HCT116 (cell line): ENCODE results near the gene FAM83D. TPM values are rescaled to one million over a fixed set of nuclear protein-coding genes. Genes with fewer than 3 reads are reported as not detected.

Experiments used
- ATAC-seq: fragments of 200-7000 bp; cut with Tn5 transposase; 2 replicates; pipeline ENCODE4 v1.9.1; 2020; ENCODE audit warnings: mild to moderate bottlenecking, moderate library complexity
- BruUV-seq: library from RNA; stranded (reverse); fragments of 400-500 nt; replicated peaks from 2 replicates; lab custom pipeline; 2021; lab: Mats Ljungman, UMichigan
- CTCF ChIA-PET: fragments of 300-600 bp; sonication (Branson Sonifier 250); formaldehyde crosslinking; loops from one replicate; lab custom pipeline; 2021; ENCODE audit warnings: antibody characterized with exemption; lab: Charles Lee
- POLR2A ChIA-PET: fragments of 300-600, 350-600 bp; sonication (Branson Sonifier 250); formaldehyde crosslinking; loops from one replicate; lab custom pipeline; 2021; ENCODE audit warnings: antibody characterized with exemption; lab: Charles Lee
- RAD21 ChIA-PET, 2 experiments: fragments of 300-600 bp; sonication (Branson Sonifier 250); formaldehyde crosslinking; loops; one replicate each; lab custom pipeline; 2023; ENCODE audit warnings: low total read pairs in 2 of 2; ENCODE audit not compliant: uncharacterized antibody in 2 of 2, unreplicated experiment in 2 of 2, low non-redundant PET in 1 of 2; lab: Charles Lee
- DNase-seq: peaks from one replicate; pipeline ENCODE4 v3.0.0-alpha.2; 2010; ENCODE audit warnings: low read depth, low spot score
- H2AFZ ChIP-seq: fragments of 200-600 bp; shearing (Covaris generic), sonication (generic); 2 replicates; pipeline ENCODE4 v1.6.1; 2017; ENCODE audit warnings: low read depth, mixed run types, mixed read lengths, antibody characterized with exemption, low read length; ENCODE audit not compliant: poor library complexity, severe bottlenecking
- H3K27ac ChIP-seq: 2 replicates; pipeline ENCODE4 v1.5.1; 2012; ENCODE audit warnings: low read depth, low read length
- H3K27me3 ChIP-seq: fragments of 200-600 bp; sonication (generic); 2 replicates; pipeline ENCODE4 v1.6.1; 2016; ENCODE audit warnings: mixed run types, low read length, mixed read lengths; ENCODE audit not compliant: insufficient read depth
- H3K36me3 ChIP-seq, 2 experiments: fragments of 200-500 bp in 1 of 2; fragments of 200-600 bp in 1 of 2; sonication (Bioruptor generic) in 1 of 2; sonication (generic) in 1 of 2; 2 replicates each; pipeline versions ENCODE4 v1.5.1 to v1.6.1; 2014 to 2016; ENCODE audit warnings: low read length in 2 of 2, inconsistent platforms in 1 of 2, mixed read lengths in 1 of 2, mixed run types in 1 of 2; ENCODE audit not compliant: insufficient read depth in 2 of 2, control insufficient read depth in 1 of 2
- H3K4me1 ChIP-seq, 2 experiments: fragments of 200-600 bp in 1 of 2; sonication (generic) in 1 of 2; 2 replicates each; pipeline versions ENCODE4 v1.5.1 to v1.6.1; 2012 to 2017; ENCODE audit warnings: low read length in 2 of 2, inconsistent platforms in 1 of 2, mild to moderate bottlenecking in 1 of 2, mixed read lengths in 1 of 2, mixed run types in 1 of 2, moderate library complexity in 1 of 2; ENCODE audit not compliant: insufficient read depth in 2 of 2, control insufficient read depth in 1 of 2
- H3K4me2 ChIP-seq: fragments of 200-600 bp; sonication (generic); 2 replicates; pipeline ENCODE4 v1.6.1; 2017; ENCODE audit warnings: mixed run types, low read length, mixed read lengths
- H3K4me3 ChIP-seq, 2 experiments: fragments of 200-600 bp in 1 of 2; sonication (generic) in 1 of 2; replicated peaks in 1 of 2; 2 replicates each; pipeline ENCODE4 v1.5.1; 2011 to 2016; ENCODE audit warnings: low read length in 2 of 2, control low read depth in 1 of 2, low read depth in 1 of 2, mild to moderate bottlenecking in 1 of 2, mixed read lengths in 1 of 2, mixed run types in 1 of 2
- H3K79me2 ChIP-seq: fragments of 200-600 bp; sonication (generic); 2 replicates; pipeline ENCODE4 v1.6.1; 2017; ENCODE audit warnings: mild to moderate bottlenecking, mixed run types, low read length, moderate library complexity, mixed read lengths; ENCODE audit not compliant: insufficient read depth
- H3K9ac ChIP-seq: fragments of 200-600 bp; sonication (generic); 2 replicates; pipeline ENCODE4 v1.6.1; 2016; ENCODE audit warnings: low read length, mixed read lengths
- H3K9me2 ChIP-seq: fragments of 200-600 bp; sonication (generic), shearing (Covaris generic); 2 replicates; pipeline ENCODE4 v1.6.1; 2017; ENCODE audit warnings: mixed run types, mild to moderate bottlenecking, moderate library complexity; ENCODE audit not compliant: insufficient read depth
- H3K9me3 ChIP-seq, 2 experiments: fragments of 200-500 bp in 1 of 2; fragments of 200-600 bp in 1 of 2; sonication (Bioruptor generic) in 1 of 2; sonication (generic) in 1 of 2; 2 replicates each; pipeline ENCODE4 v1.6.1; 2014 to 2017; ENCODE audit warnings: low read length in 2 of 2, mixed read lengths in 2 of 2, inconsistent platforms in 1 of 2, low read depth in 1 of 2, mild to moderate bottlenecking in 1 of 2, mixed run types in 1 of 2, moderate library complexity in 1 of 2; ENCODE audit not compliant: control insufficient read depth in 1 of 2, insufficient read depth in 1 of 2
- H4K20me1 ChIP-seq: fragments of 200-600 bp; sonication (generic), shearing (Covaris generic); 2 replicates; pipeline ENCODE4 v1.6.1; 2017; ENCODE audit warnings: mixed run types, mild to moderate bottlenecking, moderate library complexity; ENCODE audit not compliant: insufficient read depth
- ATF3 ChIP-seq: IDR thresholded peaks from 2 replicates; pipeline ENCODE4 v1.6.1; 2012
- CBX3 ChIP-seq: IDR thresholded peaks from 2 replicates; pipeline ENCODE4 v1.6.1; 2012; ENCODE audit warnings: low read depth
- EGR1 ChIP-seq: IDR thresholded peaks from 2 replicates; pipeline ENCODE4 v1.6.1; 2012; ENCODE audit warnings: low read depth
- ELF1 ChIP-seq: IDR thresholded peaks from 2 replicates; pipeline ENCODE4 v1.6.1; 2012; ENCODE audit warnings: low read depth, borderline replicate concordance
- EZH2 ChIP-seq: fragments of 200-600 bp; sonication (generic); IDR thresholded peaks from 2 replicates; pipeline ENCODE4 v1.6.1; 2017; ENCODE audit warnings: antibody characterized with exemption, mixed run types
- EZH2phosphoT487 ChIP-seq: fragments of 200-600 bp; IDR thresholded peaks from 2 replicates; pipeline ENCODE4 v1.6.1; 2018; ENCODE audit warnings: antibody characterized with exemption, borderline replicate concordance
- POLR2AphosphoS5 ChIP-seq: IDR thresholded peaks from 2 replicates; pipeline ENCODE4 v1.6.1; 2011; ENCODE audit warnings: mild to moderate bottlenecking, low read depth, low read length, moderate library complexity
- RAD21 ChIP-seq: IDR thresholded peaks from 2 replicates; pipeline ENCODE4 v1.6.1; 2012; ENCODE audit warnings: low read depth, mild to moderate bottlenecking
- SIN3A ChIP-seq: IDR thresholded peaks from 2 replicates; pipeline ENCODE4 v1.6.1; 2012; ENCODE audit warnings: low read depth
- SRF ChIP-seq: IDR thresholded peaks from 2 replicates; pipeline ENCODE4 v1.6.1; 2012; ENCODE audit warnings: low read depth
- TCF7L2 ChIP-seq: IDR thresholded peaks from 2 replicates; pipeline ENCODE4 v1.7.0; 2011; ENCODE audit warnings: borderline replicate concordance, inconsistent platforms; ENCODE audit not compliant: insufficient read depth, insufficient read length; ENCODE audit errors: extremely low read depth
- ZNF274 ChIP-seq: fragments of 200-500 bp; sonication (Bioruptor generic); IDR thresholded peaks from 2 replicates; pipeline ENCODE4 v1.6.1; 2014; ENCODE audit warnings: mild to moderate bottlenecking, low read depth, low read length, inconsistent platforms
- intact Hi-C: fragments of 100-400 bp; cut with micrococcal nuclease; formaldehyde crosslinking; loops from 2 replicates; pipeline ENCODE4 v1.10.0; 2022
- total RNA-seq: library from RNA; stranded (reverse); gene quantifications from one replicate; pipeline ENCODE4 v1.2.1, GENCODE V29; 2021; ENCODE audit not compliant: unreplicated experiment

FAM83D gene
- total RNA-seq, 1 experiment from 2014 or later = 51.1 TPM

GRCh38 chr20:38888059-38888831, 38.0 kb upstream of the FAM83D start:
- intact Hi-C loops = no loop called here
- H3K79me2 ChIP-seq = no peaks in the 10 kb centered on the region
- no peaks in the 10 kb centered on the region for H3K9me3 ChIP-seq
- no peaks in the 10 kb centered on the region for H3K27me3 ChIP-seq
- ChIA-PET RAD21 (no interaction called here), POLR2A (no interaction called here), CTCF (no interaction called here)
- ATAC-seq (no peak), DNase-seq (no peak)
- H3K4me3 ChIP-seq = no peak overlapping the region
- no peak overlapping the region for H2AFZ ChIP-seq
- TF ChIP-seq EZH2 = no peak
- TF ChIP-seq CBX3 = no peak
- no peak for TF ChIP-seq EGR1
- TF ChIP-seq ELF1 = no peak
- TF ChIP-seq EZH2phosphoT487 = no peak
- TF ChIP-seq TCF7L2 = no peak
- TF ChIP-seq POLR2AphosphoS5 = no peak
- TF ChIP-seq RAD21 = no peak
- TF ChIP-seq ZNF274 = no peak
- no peak for TF ChIP-seq SIN3A
- TF ChIP-seq SRF = no peak
- TF ChIP-seq ATF3 = no peak
- no peaks in the 10 kb centered on the region for H3K9me2 ChIP-seq
- no peak overlapping the region for H3K9ac ChIP-seq
- H3K4me1 ChIP-seq = peaks cover 0 to 7% of the 10 kb centered on the region in 2 experiments; a peak in 1 of 4 replicates
- no peaks in the 10 kb centered on the region for H3K36me3 ChIP-seq
- H3K4me2 ChIP-seq = no peak overlapping the region
- no peak overlapping the region for H3K27ac ChIP-seq
- no TSS peak for BruUV-seq
- H4K20me1 ChIP-seq = no peaks in the 10 kb centered on the region
